GM20000 (cell line): Measurements from ENCODE around the gene ZC3HAV1.
"Not testable (repeated sequence)": the region's sequence is repeated elsewhere in the genome, so short reads cannot be mapped to it uniquely, and the experiment has no call there.

Source experiments
- DNase-seq: peaks from one replicate; pipeline ENCODE4 v3.0.0; 2012; ENCODE audit warnings: low spot score
- CTCF ChIP-seq: IDR thresholded peaks from 2 replicates; pipeline ENCODE4 v1.5.1; 2012; ENCODE audit warnings: mild to moderate bottlenecking, control low read depth; ENCODE audit errors: extremely low read depth, missing control alignments

ZC3HAV1 gene

GRCh38 chr7:139111811-139112301, 2.3 kb upstream of the ZC3HAV1 start:
- no peak for DNase-seq
- no peak for TF ChIP-seq CTCF

- TF ChIP-seq CTCF = no peak
- DNase-seq = no peak
Measured at GRCh38 chr7:139111147-139111546, 1.6 kb upstream of the ZC3HAV1 start.

GRCh38 chr7:139109983-139110411, 477 bp upstream of the ZC3HAV1 start:
- DNase-seq = no peak
- TF ChIP-seq CTCF = no peak

- peak; percentile 40 for DNase-seq
- TF ChIP-seq CTCF = no peak
Measured at GRCh38 chr7:139108266-139109187, 993 bp downstream of the ZC3HAV1 start.

GRCh38 chr7:139106959-139107358, 2.6 kb downstream of the ZC3HAV1 start:
- no peak for TF ChIP-seq CTCF
- DNase-seq = no peak

- DNase-seq = not testable (repeated sequence)
Measured at GRCh38 chr7:139106227-139106626, 3.3 kb downstream of the ZC3HAV1 start.

GRCh38 chr7:139105484-139105883, 4.0 kb downstream of the ZC3HAV1 start:
- no peak for DNase-seq
- TF ChIP-seq CTCF = no peak

GRCh38 chr7:139104091-139104450, 5.4 kb downstream of the ZC3HAV1 start:
- TF ChIP-seq CTCF = no peak
- peak; percentile 42 for DNase-seq
